K562 (cell line): ENCODE measurements around the gene ANO10. TPM values are rescaled to one million over a fixed set of nuclear protein-coding genes. Genes with fewer than 3 reads are reported as not detected.

ENCODE experiments used
- polyA plus RNA-seq, 8 experiments: library from polyadenylated mRNA; depleted of rRNA in 4 of 8; stranded (reverse) in 5 of 8; unstranded in 3 of 8; fragments of >200 nt; fragmentation: Nextera tagmentation in 2 of 8; fragmentation: Illumina TruSeq in 1 of 8; extraction: Ambion mirVana in 2 of 8; extraction: Trizol in 1 of 8; gene quantifications; 2 replicates each; pipeline versions ENCODE4 v1.2.1 to v1.2.3, GENCODE V29; 2011 to 2014; ENCODE audit warnings: inconsistent platforms in 1 of 8, missing spikeins in 1 of 8
- small RNA-seq: library from RNA; depleted of rRNA; stranded (forward); fragments of <200 nt; gene quantifications from one replicate; pipeline ENCODE3, GENCODE V24; 2014
- total RNA-seq, 7 experiments: library from RNA; depleted of rRNA in 6 of 7; stranded (reverse); fragments of >200 nt in 6 of 7; fragmentation: Illumina TruSeq in 2 of 7; extraction: Trizol in 2 of 7; gene quantifications; 2 replicates each; pipeline versions ENCODE4 v1.2.1 to v1.2.3, GENCODE V29; 2011 to 2021; ENCODE audit warnings: low replicate concordance in 1 of 7

The ANO10 gene
- total and polyA plus RNA-seq, 9 of the 15 experiments (the other 6 are each of a cell fraction or from before 2014, with no cell fraction given) = 6.4 to 46.0 (median 32.3) TPM

Small RNA genes lying within 50 kb of the gene (small RNA-seq; reads per million reads assigned to genes)
- not detected for gene RF00019

Other genes starting within 250 kb of the ANO10 start
- gene ABHD5, start 68.9 kb upstream of the ANO10 start, total RNA-seq (2014; rRNA removed) = 27.8 and 33.4 TPM in 2 replicates
- 58.9 and 61.4 TPM in 2 replicates for gene ABHD5, start 68.9 kb upstream of the ANO10 start, total RNA-seq (2014; rRNA removed; fragmentation: Illumina TruSeq; extraction: Trizol)
- 49.1 and 50.4 TPM in 2 replicates for gene ABHD5, start 68.9 kb upstream of the ANO10 start, total RNA-seq (2015; rRNA removed; fragmentation: Illumina TruSeq; extraction: Trizol)
- gene ABHD5, start 68.9 kb upstream of the ANO10 start, total RNA-seq (2021) = 39.9 and 40.7 TPM in 2 replicates
- 53.9 and 58.8 TPM in 2 replicates for gene ABHD5, start 68.9 kb upstream of the ANO10 start, polyA plus RNA-seq (2011; rRNA removed)
- 55.0 and 61.7 TPM in 2 replicates for gene ABHD5, start 68.9 kb upstream of the ANO10 start, polyA plus RNA-seq (2014; fragmentation: Illumina TruSeq; extraction: Trizol)
- gene ABHD5, start 68.9 kb upstream of the ANO10 start, polyA plus RNA-seq (2014; fragmentation: Nextera tagmentation; extraction: Ambion mirVana) = 10 to 100 TPM; 31.9 to 35.0 TPM
- gene ABHD5, start 68.9 kb upstream of the ANO10 start, polyA plus RNA-seq (2014; rRNA removed) = 37.5 and 38.1 TPM in 2 replicates